CD4-positive, alpha-beta memory T cell (primary cell): Measurements from ENCODE around the gene GCAT. TPM values are rescaled to one million over a fixed set of nuclear protein-coding genes. Genes with fewer than 3 reads are reported as not detected.

Experiments used
- CTCF ChIA-PET: fragments of 350-600 bp; sonication (Branson Sonifier 250); formaldehyde crosslinking; loops from one replicate; lab custom pipeline; 2021; ENCODE audit warnings: inconsistent platforms; ENCODE audit not compliant: partially characterized antibody; lab: Charles Lee
- POLR2A ChIA-PET: fragments of 350-600 bp; sonication (Branson Sonifier 250); formaldehyde crosslinking; loops from one replicate; lab custom pipeline; 2021; ENCODE audit not compliant: partially characterized antibody; lab: Charles Lee
- DNase-seq, 5 donors: peaks; one replicate each; pipeline versions ENCODE4 v3.0.0 to v3.0.0-alpha.2; 2020 to 2022; ENCODE audit warnings: mixed read lengths in 1 of 5
- H3K27ac ChIP-seq: one replicate; pipeline ENCODE4 v1.7.0; 2013; ENCODE audit warnings: low read depth, low read length
- H3K27me3 ChIP-seq: 2 replicates; pipeline ENCODE4 v1.7.0; 2013; ENCODE audit warnings: mild to moderate bottlenecking, low read length, moderate library complexity; ENCODE audit not compliant: insufficient read depth
- H3K36me3 ChIP-seq: 2 replicates; pipeline ENCODE4 v1.7.0; 2013; ENCODE audit warnings: mild to moderate bottlenecking, low read length, moderate library complexity; ENCODE audit not compliant: insufficient read depth
- H3K4me1 ChIP-seq: 2 replicates; pipeline ENCODE4 v1.7.0; 2013; ENCODE audit warnings: mild to moderate bottlenecking, low read length, moderate library complexity; ENCODE audit not compliant: insufficient read depth
- H3K4me3 ChIP-seq, 2 donors: one replicate each; pipeline ENCODE4 v1.7.0; 2013; ENCODE audit warnings: low read length in 2 of 2, mild to moderate bottlenecking in 1 of 2
- H3K9me3 ChIP-seq, 2 donors: one replicate each; pipeline ENCODE4 v1.7.0; 2013; ENCODE audit warnings: low read length in 2 of 2, control low read depth in 1 of 2; ENCODE audit not compliant: control insufficient read depth in 1 of 2
- H3K27ac Mint-ChIP-seq, 7 donors: one replicate each; pipeline ENCODE4 v1.8.0; 2020 to 2021; ENCODE audit warnings: mixed read lengths in 7 of 7, mild to moderate bottlenecking in 6 of 7, inconsistent platforms in 3 of 7, moderate library complexity in 3 of 7
- H3K27me3 Mint-ChIP-seq, 2 donors: one replicate each; pipeline ENCODE4 v1.8.0; 2020 to 2021; ENCODE audit warnings: mixed read lengths in 2 of 2
- H3K36me3 Mint-ChIP-seq, 2 donors: one replicate each; pipeline ENCODE4 v1.8.0; 2020 to 2021; ENCODE audit warnings: mixed read lengths in 2 of 2, inconsistent platforms in 1 of 2, mild to moderate bottlenecking in 1 of 2
- H3K4me1 Mint-ChIP-seq, 4 donors: one replicate each; pipeline ENCODE4 v1.8.0; 2020 to 2021; ENCODE audit warnings: mixed read lengths in 4 of 4, mild to moderate bottlenecking in 1 of 4
- H3K4me3 Mint-ChIP-seq, 8 donors: one replicate each; pipeline ENCODE4 v1.8.0; 2020 to 2021; ENCODE audit warnings: mixed read lengths in 8 of 8, mild to moderate bottlenecking in 7 of 8, moderate library complexity in 6 of 8, inconsistent platforms in 3 of 8
- H3K9me3 Mint-ChIP-seq, 8 donors: one replicate each; pipeline ENCODE4 v1.8.0; 2020 to 2021; ENCODE audit warnings: mixed read lengths in 8 of 8, mild to moderate bottlenecking in 5 of 8, inconsistent platforms in 3 of 8, moderate library complexity in 1 of 8
- intact Hi-C: fragments of 100-400 bp; cut with micrococcal nuclease; formaldehyde crosslinking; loops from one replicate; pipeline ENCODE4 v1.15.1; 2023
- polyA plus RNA-seq, 2 donors: library from polyadenylated mRNA; unstranded; fragments of 300-500 nt; fragmentation: Illumina TruSeq; gene quantifications; one replicate each; pipeline ENCODE4 v1.2.3, GENCODE V29; 2021
- total RNA-seq, 2 experiments: library from RNA; stranded (reverse); gene quantifications; one replicate each; pipeline ENCODE4 v1.2.3, GENCODE V29; 2021

Gene GCAT
- total and polyA plus RNA-seq, 4 experiments from 2014 or later, result 2.9 to 6.8 (median 3.9) TPM

DNA sequence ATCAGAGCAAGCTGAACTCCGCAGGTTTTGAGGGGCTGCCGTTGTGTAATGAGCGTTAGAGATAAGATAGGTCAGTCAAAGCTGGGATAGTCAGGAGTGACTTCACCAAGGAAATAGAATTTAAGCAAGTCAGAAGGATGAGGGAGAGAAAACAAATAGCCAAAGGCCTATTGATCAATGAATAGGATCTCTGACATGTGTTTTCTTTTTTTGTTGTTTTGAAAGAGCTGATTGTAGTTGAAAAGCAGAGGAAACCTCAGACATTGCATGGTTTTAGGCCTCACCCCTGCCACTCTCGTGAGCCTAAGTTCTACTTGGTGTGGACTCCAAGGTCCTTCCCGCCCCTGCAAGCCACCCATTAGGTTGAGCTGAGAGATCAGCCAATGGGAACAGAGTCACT is 44.7 kb downstream of the GCAT start:
- intact Hi-C loops, result no loop called here

DNA sequence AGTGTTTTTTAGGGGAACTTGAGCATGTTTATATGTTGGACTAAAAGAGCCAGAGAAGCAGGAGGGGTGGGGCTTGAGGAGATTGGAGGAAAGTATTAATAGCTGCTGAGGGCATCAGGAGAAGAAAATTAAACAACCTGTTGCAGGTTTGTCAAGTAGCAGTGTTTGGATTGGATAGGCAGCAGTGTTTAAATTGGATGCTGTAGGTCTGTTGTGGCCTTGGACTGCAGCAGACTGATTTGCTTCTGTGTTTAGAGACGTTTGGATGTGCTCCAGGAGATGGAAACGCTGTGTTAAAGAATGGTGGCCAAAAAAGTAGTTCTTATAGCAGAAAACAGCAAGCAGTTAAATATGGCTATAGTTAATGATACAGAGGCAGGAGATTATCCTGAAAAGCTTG is 47.2 kb downstream of the GCAT start:
- no peak overlapping the region for H3K4me3 ChIP-seq
- peak overlapping the region in 2 of 7 donors; percentile 12 to 81 for H3K27ac Mint-ChIP-seq

More for the DNA sequence above, 44.7 kb downstream of the GCAT start:
- ChIA-PET CTCF (interaction anchor here (1.3 to 3.4 kb wide), 3 partner anchors 8 to 35 kb away, joined by 3 to 24 read pairs (median 5); partner anchors contain the start of gene ANKRD54), POLR2A (interaction anchor here (2.3 kb wide), 1 partner anchor 11 kb away, joined by 7 read pairs; no protein-coding TSS in a partner anchor)
- H3K27me3 Mint-ChIP-seq, result no peaks in the 10 kb centered on the region
- peaks cover 29% of the 10 kb centered on the region for H3K36me3 ChIP-seq
- no peak overlapping the region for H3K4me3 ChIP-seq
- peak overlapping the region in 1 of 7 donors; percentile 4 for H3K27ac Mint-ChIP-seq
- H3K27me3 ChIP-seq, result no peaks in the 10 kb centered on the region
- H3K4me1 Mint-ChIP-seq, result peaks cover 35 to 70% (median 50%) of the 10 kb centered on the region in 4 donors
- H3K9me3 ChIP-seq, result no peaks in the 10 kb centered on the region
- no peak overlapping the region for H3K27ac ChIP-seq
- H3K36me3 Mint-ChIP-seq, result peaks cover 43 to 60% of the 10 kb centered on the region in 2 donors
- no peak for DNase-seq
- H3K4me3 Mint-ChIP-seq, result no peak overlapping the region
- H3K4me1 ChIP-seq, result peaks cover 32% of the 10 kb centered on the region
- H3K9me3 Mint-ChIP-seq, result peaks cover 0 to 2% (median 0%) of the 10 kb centered on the region in 8 donors

DNA sequence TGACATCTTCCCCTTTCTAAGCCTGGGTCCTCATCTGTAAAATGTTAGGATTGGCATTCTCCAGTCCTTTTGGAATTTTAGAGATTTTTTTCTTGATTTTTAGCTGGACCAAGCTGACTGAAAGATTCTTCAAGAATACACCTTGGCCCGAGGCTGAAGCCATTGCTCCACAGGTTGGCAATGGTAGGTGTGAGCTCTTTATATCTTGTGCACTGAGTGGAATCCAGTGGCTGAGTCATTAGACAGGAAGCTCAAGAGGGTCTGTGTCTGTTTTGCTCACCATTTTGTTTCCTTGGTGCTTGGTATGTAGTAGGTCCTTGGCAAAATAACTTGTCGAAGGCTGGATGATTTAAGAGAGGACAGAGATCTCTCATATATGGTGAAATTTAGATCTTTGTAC is 47.7 kb downstream of the GCAT start:
- Mint-ChIP-seq H3K4me1 (peaks cover 23 to 43% (median 31%) of the 10 kb centered on the region in 4 donors), H3K27me3 (no peaks in the 10 kb centered on the region)

More for the DNA sequence above, 47.2 kb downstream of the GCAT start:
- ChIA-PET CTCF (interaction anchor here (1.0 to 2.3 kb wide), 2 partner anchors 8 to 37 kb away, joined by 4 to 14 read pairs; no protein-coding TSS in a partner anchor), POLR2A (interaction anchor here (0.5 to 2.8 kb wide), 2 partner anchors 11 to 34 kb away, joined by 4 to 11 read pairs; partner anchors contain the start of gene ANKRD54)
- H3K27me3 ChIP-seq, result no peaks in the 10 kb centered on the region
- H3K9me3 ChIP-seq, result no peaks in the 10 kb centered on the region
- Mint-ChIP-seq H3K27me3 (no peaks in the 10 kb centered on the region), H3K4me3 (no peak overlapping the region), H3K4me1 (peaks cover 24 to 48% (median 34%) of the 10 kb centered on the region in 4 donors), H3K36me3 (peaks cover 53 to 61% of the 10 kb centered on the region in 2 donors), H3K9me3 (no peaks in the 10 kb centered on the region)
- intact Hi-C loops, result no loop called here
- H3K4me1 ChIP-seq, result peaks cover 19% of the 10 kb centered on the region
- DNase-seq, result no peak
- no peak overlapping the region for H3K27ac ChIP-seq
- peaks cover 40% of the 10 kb centered on the region for H3K36me3 ChIP-seq

DNA sequence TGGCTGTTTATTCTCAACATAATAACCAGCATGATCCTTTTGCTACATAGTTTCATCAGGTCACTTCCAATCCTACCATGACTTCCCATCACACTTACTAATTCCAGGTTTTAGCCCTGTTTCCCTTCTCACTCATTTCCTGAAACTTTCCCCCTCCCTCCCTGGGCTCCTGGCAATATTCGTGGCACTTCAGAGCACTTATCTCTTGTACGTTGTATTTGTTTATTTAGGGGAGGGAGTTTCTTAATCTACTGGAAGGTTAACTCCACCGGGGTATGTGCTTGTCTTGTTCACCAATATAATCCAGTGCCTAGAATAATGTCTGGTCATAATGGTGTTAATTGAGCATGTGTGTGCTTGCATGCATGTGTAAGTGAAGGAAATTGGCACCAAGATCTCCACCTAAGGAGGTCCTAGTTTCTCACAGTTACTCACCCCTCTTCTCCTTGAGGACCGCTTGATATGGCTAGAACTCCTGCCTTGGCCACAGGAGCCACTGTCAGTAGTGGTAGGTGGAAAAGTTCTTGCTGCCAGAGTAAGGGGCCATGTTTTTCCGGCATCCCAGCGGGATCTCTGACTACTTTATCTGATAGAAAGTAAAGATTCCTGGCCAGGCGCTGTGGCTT is 53.2 kb downstream of the GCAT start:
- intact Hi-C loops, result no loop called here
- no peaks in the 10 kb centered on the region for H3K27me3 Mint-ChIP-seq
- no peak overlapping the region for H3K27ac ChIP-seq
- no peaks in the 10 kb centered on the region for H3K9me3 ChIP-seq
- ChIA-PET POLR2A (interaction anchor here (1.0 to 1.3 kb wide), 3 partner anchors 17 to 43 kb away, joined by 4 to 8 read pairs (median 5); partner anchors contain the start of gene ANKRD54), CTCF (interaction anchor here (1.0 to 11.7 kb wide), 7 partner anchors 13 to 254 kb away, joined by 3 to 255 read pairs (median 4); partner anchors contain the start of genes EIF3L and MICALL1)
- H3K9me3 Mint-ChIP-seq, result no peaks in the 10 kb centered on the region
- H3K4me3 ChIP-seq, result no peak overlapping the region
- H3K4me1 Mint-ChIP-seq, result peaks cover 3 to 6% (median 4%) of the 10 kb centered on the region in 4 donors
- DNase-seq, result no peak
- peaks cover 56% of the 10 kb centered on the region for H3K36me3 ChIP-seq
- no peak overlapping the region for H3K4me3 Mint-ChIP-seq
- no peak overlapping the region for H3K27ac Mint-ChIP-seq
- H3K36me3 Mint-ChIP-seq, result peaks cover 47 to 65% of the 10 kb centered on the region in 2 donors
- H3K27me3 ChIP-seq, result no peaks in the 10 kb centered on the region
- peaks cover 5% of the 10 kb centered on the region for H3K4me1 ChIP-seq

More for the DNA sequence above, 47.7 kb downstream of the GCAT start:
- POLR2A ChIA-PET, result interaction anchor here (0.5 to 2.8 kb wide), 2 partner anchors 11 to 33 kb away, joined by 4 to 11 read pairs; partner anchors contain the start of gene ANKRD54
- Histone ChIP-seq H3K4me1 (peaks cover 14% of the 10 kb centered on the region), H3K27ac (no peak overlapping the region), H3K36me3 (peaks cover 40% of the 10 kb centered on the region), H3K27me3 (no peaks in the 10 kb centered on the region), H3K9me3 (no peaks in the 10 kb centered on the region), H3K4me3 (no peak overlapping the region)
- H3K9me3 Mint-ChIP-seq, result no peaks in the 10 kb centered on the region
- CTCF ChIA-PET, result interaction anchor here (0.7 to 2.3 kb wide), 3 partner anchors 8 to 37 kb away, joined by 4 to 14 read pairs (median 4); no protein-coding TSS in a partner anchor
- H3K36me3 Mint-ChIP-seq, result peaks cover 53 to 64% of the 10 kb centered on the region in 2 donors
- peak overlapping the region in 1 of 7 donors; percentile 30 for H3K27ac Mint-ChIP-seq
- intact Hi-C loops, result no loop called here
- no peak overlapping the region for H3K4me3 Mint-ChIP-seq
- DNase-seq, result no peak

DNA sequence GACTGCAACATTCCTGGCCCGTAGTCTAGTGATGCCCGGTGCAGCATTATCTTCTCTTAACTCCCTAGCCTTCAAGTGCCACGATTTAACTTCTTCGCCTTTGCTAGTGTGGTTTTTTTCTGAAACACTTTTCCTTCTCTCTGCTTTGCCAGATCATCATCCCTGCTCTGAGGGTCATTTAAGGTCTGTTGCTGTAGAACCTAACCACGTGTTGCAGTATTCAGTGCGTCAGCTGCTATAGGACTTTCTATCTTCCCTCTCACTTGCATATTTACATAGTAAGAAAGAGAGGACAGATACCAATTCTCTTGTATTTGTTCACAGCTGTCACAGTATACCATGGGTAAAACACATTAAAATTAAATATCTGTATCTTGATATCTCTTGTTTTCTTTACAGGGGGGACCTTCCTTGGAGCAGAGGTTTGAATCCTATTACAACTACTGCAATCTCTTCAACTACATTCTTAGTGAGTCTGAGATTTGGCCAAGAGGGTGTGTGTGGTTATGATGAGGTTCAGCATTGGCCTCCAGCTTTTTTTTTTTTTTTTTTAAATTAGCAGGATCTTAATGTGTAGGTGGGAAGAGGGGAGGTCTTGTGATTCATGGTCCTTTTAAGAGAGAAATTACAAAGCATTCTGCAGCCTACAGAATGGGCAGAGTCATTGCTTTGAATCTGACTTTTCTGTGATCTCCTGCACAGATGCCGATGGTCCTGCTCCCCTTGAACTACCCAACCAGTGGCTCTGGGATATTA is 55.0 kb downstream of the GCAT start:
- no peaks in the 10 kb centered on the region for H3K9me3 Mint-ChIP-seq
- Histone ChIP-seq H3K9me3 (no peaks in the 10 kb centered on the region), H3K4me1 (peaks cover 5% of the 10 kb centered on the region), H3K4me3 (no peak overlapping the region), H3K27ac (no peak overlapping the region), H3K36me3 (peaks cover 67% of the 10 kb centered on the region), H3K27me3 (no peaks in the 10 kb centered on the region)
- no peak overlapping the region for H3K4me3 Mint-ChIP-seq
- ChIA-PET CTCF (interaction anchor here (0.5 to 11.7 kb wide), 47 partner anchors 7 to 470 kb away, joined by 3 to 255 read pairs (median 5); partner anchors contain the start of genes ANKRD54, C22orf23, EIF3L and GALR3), POLR2A (interaction anchor here (0.8 to 1.8 kb wide), 8 partner anchors 10 to 256 kb away, joined by 3 to 9 read pairs (median 4); partner anchors contain the start of genes ANKRD54, GCAT, GGA1 and NOL12)
- DNase-seq, result no peak
- peak overlapping the region in 3 of 7 donors; percentile 38 to 74 (median 53) for H3K27ac Mint-ChIP-seq
- H3K4me1 Mint-ChIP-seq, result peaks cover 2 to 5% (median 4%) of the 10 kb centered on the region in 4 donors
- peaks cover 47 to 63% of the 10 kb centered on the region in 2 donors for H3K36me3 Mint-ChIP-seq
- no peaks in the 10 kb centered on the region for H3K27me3 Mint-ChIP-seq
- intact Hi-C loops, result loop anchor here (1.0 kb wide), 4 partner anchors 13 to 255 kb away; partner anchors contain the start of gene EIF3L

DNA sequence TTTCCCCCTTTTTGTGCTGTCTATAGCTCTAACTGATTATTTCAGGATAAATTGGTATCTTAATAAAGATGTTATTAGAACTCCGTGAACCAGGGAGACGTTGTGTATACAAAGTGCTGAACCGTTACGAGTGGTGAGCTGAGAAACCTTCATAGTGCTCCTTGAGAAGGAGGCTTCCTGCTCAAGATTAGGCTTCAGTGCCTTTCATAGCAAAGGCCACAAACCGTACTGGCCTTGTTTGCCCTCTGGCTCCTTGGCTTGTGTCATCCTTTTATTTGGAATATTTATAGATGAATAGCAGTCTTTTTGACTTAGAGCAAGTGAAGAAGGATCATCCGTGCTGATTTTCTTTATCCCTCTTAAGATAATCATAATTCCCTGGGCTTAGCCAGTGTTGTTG is 57.8 kb downstream of the GCAT start:
- no peaks in the 10 kb centered on the region for H3K27me3 ChIP-seq
- no peaks in the 10 kb centered on the region for H3K9me3 Mint-ChIP-seq
- ChIA-PET POLR2A (no interaction called here), CTCF (interaction anchor here (0.7 to 11.7 kb wide), 5 partner anchors 11 to 49 kb away, joined by 3 to 255 read pairs (median 11); partner anchors contain the start of gene EIF3L)
- H3K27me3 Mint-ChIP-seq, result no peaks in the 10 kb centered on the region
- no peak overlapping the region for H3K27ac Mint-ChIP-seq
- no peak overlapping the region for H3K4me3 ChIP-seq
- H3K4me1 Mint-ChIP-seq, result peaks cover 2 to 5% (median 4%) of the 10 kb centered on the region in 4 donors
- no peaks in the 10 kb centered on the region for H3K9me3 ChIP-seq
- intact Hi-C loops, result no loop called here
- H3K36me3 Mint-ChIP-seq, result peaks cover 47 to 63% of the 10 kb centered on the region in 2 donors
- DNase-seq, result no peak
- no peak overlapping the region for H3K4me3 Mint-ChIP-seq
- no peak overlapping the region for H3K27ac ChIP-seq
- peaks cover 71% of the 10 kb centered on the region for H3K36me3 ChIP-seq
- peaks cover 5% of the 10 kb centered on the region for H3K4me1 ChIP-seq
